Stimulated activated naive CD4-positive, alpha-beta T cell (primary cell): ENCODE data around the gene SPRR5.

ENCODE experiments used
- DNase-seq, 6 experiments: peaks; one replicate each; lab custom pipeline; 2025; lab: John Stamatoyannopoulos, UW

Gene SPRR5, protein sequence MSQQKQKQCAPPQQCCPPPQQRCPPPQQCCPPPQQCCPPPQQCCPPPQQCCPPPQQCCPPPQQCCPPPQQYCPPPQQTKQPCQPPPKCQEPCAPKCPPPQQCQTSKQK

DNA sequence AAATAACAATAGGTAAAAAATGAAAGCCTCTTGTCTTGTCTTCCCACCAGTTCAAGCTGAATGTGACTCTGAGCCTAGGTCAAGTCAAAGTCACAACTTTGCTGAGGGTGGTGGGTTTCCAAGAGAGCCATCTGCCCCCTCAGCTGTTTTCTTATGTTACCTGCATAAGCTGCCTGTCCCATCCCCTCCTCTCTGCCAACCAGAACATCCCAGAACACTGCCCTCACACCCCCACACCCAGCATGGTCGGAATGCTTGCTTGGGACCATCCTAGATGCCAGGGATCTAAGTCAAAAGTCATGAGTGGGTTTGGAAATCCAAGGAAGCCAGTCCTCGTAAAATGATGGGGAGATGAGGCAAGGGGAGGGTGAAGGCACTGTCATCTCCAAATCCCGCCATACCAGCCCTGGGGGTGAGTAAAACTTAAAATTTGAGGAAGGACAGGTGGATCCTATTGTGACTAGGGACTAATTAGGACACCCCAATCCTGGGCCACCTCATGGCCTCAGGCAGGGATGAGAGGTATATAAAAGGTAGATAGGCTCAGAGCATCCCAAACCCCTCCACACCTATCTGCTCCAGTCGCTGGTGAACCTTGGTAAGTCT lies at the start of gene SPRR5:
SPRR5 (plus strand) TSS at position 556 of the 606 bp plus-strand sequence. CDS start 1,349 bp downstream, outside the sequence.
- no peak for DNase-seq

DNA sequence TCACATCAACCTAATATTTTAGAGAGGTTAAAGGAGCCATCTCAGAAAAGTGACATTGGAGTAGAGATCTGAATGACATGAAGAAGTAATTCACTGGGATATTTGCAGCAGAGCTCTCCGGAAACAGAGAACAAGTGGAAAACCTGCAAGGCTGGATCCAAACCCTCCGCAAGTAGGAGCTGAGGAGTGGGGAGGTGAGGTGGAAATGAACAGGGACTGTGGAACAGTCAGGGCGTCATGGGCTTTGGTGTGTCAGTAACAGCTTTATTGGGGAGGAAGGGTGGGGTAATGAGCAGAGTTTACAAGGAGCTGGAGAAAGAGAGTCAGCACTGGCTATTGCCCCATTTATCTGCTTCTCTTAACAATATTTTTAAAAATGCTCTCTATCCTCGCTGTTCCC lies 48.0 kb upstream of the SPRR5 start:
- no peak for DNase-seq

DNA sequence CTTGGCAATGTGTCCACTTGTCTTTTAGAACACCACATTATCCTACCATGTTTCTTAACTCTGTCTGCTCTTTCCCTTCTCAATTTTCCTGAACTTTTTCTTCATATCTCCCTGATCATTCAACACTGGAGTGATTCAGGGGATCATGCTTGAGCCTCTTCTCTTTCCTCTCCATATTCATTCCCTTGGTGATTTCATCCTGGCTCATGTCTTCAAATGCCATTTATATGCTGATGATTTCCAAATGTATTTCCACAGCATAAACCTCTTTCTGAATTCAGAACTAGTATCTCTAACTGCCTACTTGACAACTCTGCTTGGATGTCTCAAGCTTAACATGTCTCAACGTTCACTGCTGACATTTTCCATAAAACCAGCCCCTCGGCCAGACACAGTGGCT lies 47.1 kb upstream of the SPRR5 start:
- no peak for DNase-seq

DNA sequence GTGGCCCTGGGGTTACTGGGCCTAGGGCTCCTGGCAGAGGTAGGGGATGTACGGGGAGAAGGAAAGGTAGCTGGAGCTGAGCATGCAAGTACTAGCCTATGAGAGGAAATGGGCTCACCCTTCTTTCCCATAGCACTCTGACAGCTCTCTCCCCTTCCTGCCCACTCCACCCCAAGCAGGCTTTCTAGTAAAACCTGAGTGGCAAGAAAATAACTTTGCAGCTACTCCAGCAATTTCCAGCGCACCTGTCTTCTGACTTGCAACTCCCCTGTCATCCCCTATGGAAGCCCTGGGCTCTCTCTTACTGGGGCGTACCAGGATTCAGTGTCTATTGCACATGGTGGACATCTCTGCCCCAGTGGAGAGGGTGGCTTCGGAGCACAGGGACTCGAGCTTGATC lies 45.4 kb upstream of the SPRR5 start:
- no peak for DNase-seq

DNA sequence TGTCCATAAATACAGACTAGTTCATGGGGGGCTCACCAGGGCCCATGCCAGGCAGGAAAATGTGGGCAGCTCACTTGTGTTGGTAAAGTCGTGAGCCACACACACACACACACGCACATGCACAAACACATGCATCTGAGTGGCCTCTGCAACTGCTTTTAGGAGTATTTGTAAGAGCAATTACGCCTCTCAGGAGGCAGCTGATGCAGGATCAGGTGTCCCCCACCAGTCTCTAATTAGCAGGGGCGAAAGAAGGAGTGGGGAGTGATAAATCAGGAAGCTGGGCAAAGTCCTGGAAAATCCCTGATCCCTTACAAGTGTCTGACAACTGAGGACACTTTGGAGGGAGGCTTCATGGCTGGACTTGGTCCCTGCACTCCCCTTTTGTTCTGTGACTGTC lies 44.4 kb upstream of the SPRR5 start:
- DNase-seq = no peak

DNA sequence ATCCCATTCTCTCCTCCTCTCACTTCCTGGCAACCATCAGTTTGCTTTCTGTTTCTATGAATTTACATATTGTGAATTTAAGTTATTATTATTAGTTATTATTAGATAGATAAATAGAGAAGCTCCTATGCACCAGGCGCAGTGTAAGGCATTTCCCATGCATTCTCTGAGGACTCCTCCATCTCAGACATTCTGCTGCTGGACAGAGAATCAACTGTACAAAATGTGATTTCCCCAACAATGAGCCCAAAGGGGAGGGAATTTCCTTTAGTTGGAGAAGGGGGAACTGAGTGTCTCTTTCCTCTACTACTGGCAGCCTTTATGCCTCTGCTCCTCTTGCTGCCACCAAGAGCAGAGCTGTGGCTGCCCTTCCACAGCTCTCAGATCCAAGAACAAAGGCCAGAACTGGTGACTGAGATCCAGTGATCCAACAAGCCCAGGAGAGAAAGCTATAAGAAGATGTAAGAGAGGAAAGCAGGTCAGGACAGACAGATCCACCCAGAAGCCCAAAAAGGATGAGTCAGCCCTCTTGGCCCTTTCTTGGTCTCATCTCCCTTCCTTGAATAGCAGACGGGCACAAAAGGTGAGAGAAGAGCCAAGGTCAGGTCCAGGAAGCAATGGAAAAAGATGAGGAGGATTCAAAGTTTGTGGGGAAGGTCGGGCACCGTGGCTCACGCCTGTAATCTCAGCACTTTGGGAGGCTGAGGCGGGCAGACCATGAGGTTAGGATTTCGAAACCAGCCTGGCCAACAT lies 42.1 kb upstream of the SPRR5 start:
- no peak for DNase-seq

DNA sequence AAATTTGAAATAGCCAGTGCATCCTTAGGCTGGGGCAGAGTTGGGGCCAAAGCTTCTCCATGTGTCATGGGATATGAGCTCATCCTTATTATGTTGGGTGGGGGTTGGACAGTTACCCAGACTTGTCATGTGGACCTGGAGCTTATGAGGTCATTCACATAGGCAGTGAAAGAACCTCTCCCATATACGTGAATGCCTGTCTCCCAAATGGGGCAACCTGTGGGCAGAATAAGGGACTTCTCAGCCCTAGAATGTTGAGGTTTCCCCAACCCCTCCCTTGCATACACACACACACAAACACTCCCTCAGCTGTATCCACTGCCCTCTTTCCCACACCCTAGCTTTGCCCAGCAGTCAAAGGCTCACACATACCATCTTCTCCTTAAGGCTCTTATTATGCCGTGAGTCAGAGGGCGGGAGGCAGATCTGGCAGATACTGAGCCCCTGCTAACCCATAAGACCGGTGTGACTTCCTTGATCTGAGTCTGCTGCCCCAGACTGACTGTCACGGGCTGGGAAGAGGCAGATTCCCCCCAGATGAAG lies 40.9 kb upstream of the SPRR5 start:
- DNase-seq = no peak

DNA sequence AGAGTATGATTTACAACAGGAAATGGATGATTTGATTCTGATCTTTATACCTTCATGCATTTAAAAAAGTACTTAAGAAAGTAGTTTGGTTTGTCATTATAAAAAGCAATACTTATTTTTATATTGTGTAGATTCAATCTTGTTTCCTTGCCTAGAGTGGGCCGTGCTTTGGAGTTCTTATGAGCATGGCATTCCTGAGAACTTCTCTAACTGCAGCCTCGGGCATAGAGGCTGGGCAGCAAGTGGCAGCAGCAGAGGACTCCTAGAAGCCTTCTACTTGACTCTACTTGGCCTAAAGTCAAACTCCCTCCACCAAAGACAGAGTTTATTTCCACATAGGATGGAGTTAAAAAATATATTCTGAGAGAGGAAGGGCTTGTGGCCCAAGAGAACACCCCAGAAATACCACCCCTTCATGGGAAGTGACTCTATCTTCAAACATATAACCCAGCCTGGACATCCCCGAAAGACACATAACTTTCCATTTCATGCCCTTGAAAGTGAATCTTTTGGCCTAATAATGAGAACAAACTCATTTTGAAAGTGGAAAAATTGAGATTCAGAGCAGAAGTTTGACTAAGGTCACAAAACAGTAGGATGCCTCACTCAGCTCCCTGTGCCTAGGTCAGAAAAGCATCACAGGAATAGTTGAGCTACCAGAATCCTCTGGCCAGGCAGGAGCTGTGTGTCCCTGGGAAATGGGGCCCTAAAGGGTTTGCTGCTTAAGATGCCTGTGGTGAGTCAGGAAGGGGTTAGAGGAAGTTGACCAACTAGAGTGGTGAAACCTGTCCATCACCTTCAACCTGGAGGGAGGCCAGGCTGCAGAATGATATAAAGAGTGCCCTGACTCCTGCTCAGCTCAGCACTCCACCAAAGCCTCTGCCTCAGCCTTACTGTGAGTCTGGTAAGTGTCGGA lies 39.1 kb upstream of the SPRR5 start, which contains the start of gene IVL:
IVL (plus strand) TSS at position 861 of the 916 bp plus-strand sequence. CDS start 1,252 bp downstream, outside the sequence.
- no peak for DNase-seq

DNA sequence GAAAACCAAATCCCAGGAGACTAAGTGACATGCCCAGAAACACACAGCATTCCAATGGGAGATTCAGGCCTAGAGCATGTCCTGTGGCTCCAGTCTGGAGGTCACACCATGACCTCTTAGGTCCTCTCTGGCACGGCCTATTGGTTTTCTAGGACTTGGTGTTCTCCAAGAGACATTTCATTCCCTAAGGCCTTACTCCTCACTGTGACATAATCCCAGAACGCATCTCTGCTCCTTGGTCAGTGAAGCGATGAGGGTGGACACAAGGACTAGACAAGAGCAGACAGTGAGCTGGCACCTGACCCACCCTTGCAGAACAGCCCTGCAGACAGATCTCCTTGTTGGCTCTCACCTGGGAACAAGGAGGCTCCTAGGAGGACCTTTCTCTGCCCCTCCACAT lies 37.8 kb upstream of the SPRR5 start:
- no peak for DNase-seq

DNA sequence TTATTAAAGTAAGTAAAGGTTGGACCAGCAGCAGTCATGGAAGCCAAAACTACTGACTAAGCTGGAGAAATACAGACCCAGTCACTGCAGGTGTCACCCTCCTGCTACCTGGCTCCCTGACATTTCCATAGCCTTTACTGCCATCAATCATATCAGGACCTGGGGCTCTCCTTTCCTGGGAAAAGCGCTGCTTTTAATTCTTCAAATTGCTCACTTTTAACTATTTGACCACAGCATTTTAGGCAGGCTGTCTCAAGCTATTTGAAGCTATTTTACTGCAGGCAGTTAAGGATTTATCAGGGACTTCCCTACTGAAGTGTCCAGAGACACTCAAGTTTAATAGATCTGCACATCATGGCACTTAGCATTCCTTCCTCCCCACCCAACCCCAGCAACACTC lies 34.5 kb upstream of the SPRR5 start:
- no peak for DNase-seq

DNA sequence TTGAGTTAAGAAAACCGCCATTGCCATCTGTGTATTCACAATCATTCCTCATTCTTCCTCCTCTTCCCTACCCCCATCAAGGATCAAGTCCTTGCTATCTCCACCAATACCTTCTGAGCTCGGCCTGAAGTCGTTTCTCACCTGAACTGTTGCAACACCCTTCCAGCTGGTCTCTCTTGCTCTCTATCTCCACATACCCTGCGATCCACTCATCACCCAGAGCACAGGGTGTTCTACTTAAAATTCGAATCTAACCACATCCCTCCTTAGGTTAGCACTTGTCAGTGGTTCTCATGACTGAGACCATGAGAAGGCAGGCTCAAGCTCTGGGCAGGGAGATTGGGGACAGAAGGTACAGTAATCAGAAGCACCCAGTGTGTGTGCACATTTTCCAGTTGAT lies 34.1 kb upstream of the SPRR5 start:
- DNase-seq = no peak

DNA sequence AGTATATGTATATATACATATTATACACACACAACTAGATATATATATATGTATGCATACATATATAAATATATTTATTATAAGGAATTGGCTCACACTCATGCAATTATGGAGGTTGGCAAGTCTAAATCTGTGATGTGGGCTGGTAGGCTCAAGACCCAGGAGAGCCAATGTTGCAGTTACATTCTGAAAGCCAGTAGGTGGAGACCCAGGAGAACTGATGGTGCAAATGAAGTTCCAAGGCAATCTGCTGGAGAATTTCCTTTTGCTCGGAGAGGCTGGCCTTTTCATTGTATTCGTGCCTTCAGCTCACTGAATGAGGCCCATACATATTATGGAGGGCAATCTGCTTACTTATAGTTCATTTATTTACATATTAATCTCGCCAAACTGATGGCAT lies 29.2 kb upstream of the SPRR5 start:
- DNase-seq = no peak

DNA sequence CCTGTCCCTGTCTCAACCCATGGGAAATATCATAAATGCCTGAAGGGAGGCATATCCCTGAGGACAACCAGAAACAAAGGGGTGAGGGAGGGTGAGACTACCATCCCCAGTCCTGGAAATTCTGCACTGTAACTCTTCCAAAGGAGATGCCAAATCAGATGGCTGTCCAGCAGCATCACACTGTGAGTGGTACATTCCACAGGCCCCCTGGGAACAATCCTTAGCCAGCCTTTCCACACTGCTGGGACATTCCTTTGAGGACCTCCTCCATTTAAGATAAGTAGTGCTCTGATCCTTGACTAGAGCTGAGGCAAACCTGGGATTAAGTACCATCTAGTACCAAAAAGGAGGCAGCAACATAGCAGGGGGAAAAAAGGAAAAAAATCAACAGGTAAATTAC lies 27.9 kb upstream of the SPRR5 start:
- DNase-seq = no peak

DNA sequence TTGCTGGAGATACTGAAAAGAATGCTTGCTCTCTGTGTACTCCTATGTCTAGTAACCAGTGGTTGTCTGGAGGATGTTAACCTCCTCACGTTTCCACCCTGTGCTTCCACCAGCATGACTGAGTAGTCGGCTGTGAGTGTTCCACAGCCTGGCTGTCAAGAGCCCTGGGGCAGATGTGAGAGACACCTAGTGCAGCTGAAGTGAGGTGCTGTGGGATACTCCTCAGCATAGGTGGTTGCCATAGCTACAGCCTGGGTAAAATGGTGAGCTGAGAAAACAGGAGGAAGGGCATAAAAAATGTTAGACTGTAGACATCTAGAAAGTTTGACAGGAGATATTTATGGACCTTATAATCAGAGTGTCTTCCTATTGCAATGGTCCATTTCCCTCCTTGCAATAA lies 22.8 kb upstream of the SPRR5 start:
- DNase-seq = no peak

DNA sequence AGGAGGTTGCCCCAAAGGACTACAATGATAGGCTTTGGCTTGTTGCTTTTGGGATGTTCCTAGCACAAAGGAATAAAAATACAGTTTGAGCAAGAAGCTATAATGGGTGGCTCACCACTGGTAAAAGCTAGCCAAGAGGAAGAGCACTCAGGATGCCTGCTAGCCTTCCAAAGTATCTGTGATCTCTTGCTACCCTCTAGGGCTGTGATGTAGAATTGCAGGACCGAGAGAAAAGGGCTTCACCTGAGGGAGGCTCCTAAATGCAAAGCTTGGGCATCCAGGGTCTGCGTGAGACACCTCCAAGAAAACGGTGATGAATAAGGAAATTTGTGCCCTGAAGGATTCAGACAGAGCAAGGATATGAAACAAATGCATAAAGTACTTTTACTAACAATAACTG lies 20.9 kb upstream of the SPRR5 start:
- DNase-seq = no peak

DNA sequence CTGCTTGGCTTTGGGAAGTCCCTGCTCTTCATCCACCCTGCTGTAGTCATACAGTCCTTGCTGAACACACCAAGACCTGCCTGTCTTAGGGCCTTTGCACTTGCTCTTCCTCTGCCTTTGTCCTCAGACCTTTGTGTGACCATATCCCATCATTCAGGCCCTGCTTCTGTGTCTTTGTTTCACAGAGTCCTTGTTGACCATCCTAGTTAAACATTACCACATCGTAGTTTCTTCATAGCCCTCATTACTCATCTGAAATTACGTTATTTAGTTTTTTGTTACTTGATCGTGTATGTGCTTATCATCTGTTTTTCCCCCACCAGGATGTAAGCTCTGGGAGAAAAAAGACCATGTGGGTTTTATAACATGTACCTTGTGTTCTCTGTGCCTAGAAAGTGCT lies 18.3 kb upstream of the SPRR5 start:
- DNase-seq = no peak

DNA sequence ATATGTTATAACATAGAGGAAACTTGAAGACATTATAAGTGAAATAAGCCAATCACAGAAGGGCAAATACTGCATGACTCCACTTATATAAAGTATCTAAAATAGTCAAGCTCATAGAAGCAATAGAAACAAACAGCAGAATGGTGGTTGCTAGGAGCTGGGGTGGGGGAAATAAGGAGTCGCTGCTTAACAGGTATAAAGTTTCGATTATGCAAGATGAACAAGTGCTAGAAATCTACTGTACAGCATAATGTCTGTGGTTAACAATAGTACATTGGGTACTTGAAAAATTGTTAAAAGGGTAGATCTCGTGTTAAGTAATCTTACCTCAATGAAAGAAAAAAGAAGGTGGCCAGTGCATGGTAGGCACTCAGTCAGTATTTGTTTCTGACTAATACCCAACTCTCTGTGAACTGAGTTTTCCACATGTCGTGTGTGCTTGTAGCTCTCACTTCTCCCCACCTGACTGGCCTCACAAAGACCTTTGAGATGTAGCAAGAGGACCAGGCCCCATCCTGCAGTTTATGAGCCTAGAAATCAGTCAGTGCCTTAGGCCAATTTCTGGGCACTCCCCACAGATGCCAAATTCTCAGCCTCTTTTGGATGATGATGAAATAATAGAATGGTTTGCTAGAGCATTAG lies 14.7 kb upstream of the SPRR5 start:
- no peak for DNase-seq

DNA sequence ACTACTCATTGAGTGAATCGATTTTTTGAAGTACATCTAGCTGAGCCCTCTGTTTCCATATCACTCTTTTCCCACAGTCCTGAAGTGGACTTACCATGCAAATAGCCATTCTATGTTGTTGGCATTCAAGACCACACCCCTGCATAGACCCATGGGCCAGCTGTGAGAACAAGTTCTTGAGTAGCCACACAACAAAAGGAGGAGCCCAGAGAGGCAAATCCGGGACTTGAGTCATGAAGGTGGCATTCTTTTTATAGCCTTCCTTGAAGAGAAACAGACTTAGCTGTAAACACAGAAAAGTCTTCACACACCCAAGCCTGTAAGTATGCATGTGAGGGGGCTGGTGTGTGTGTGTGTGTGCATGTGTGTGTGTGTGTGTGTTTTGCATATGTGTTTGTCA lies 13.8 kb upstream of the SPRR5 start:
- DNase-seq = no peak

DNA sequence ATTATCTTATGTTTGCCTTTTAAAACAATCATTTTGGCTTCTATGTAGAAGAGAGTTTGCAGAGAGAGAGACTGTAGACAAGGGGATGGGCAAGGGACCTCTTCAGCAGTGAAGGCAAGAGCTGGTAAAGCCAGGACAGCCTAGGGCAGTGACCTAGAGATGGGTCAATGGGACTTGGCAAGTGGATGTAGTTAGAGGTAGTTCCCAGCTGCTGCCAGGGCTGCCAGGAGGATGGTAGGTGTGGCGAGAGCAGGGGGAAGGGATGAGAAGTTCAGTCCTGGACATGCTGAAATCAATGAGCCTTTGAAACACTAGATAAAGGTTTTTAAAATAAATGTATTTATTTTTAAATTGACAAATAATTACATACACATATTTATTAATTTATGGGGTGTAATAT lies 6.4 kb upstream of the SPRR5 start:
- no peak for DNase-seq

DNA sequence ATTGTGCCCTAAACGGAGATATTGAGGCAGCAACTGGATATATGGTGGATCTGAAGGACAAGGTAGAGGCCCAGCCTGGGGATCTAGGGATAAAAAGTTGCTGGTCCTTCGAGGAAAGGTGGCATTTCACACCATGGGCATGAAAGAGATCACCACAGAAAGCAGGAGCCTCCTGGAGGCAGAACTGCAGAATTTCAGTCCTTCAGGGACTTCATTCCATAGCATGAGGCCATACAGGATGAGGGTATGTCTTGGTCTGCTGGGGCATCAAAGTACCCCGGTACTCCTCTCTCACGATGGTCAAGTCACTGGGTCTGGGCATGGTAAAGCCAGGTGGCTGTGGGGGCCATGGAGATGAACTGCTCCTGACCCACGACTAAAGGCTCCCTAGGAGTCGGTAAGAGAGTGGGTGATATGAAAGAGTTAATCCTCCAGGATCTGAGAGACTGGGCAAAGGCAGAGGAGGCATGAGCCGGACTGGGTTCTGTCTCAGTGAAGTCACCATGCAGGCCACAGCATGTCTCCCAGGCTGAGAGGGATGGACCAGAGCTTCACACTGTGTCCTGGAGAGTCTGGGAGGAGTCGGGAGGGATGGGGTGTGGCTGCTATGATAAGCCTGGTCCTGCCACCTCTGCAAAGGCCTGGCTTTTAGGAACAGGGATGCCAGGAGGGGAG lies 5.8 kb upstream of the SPRR5 start:
- no peak for DNase-seq

DNA sequence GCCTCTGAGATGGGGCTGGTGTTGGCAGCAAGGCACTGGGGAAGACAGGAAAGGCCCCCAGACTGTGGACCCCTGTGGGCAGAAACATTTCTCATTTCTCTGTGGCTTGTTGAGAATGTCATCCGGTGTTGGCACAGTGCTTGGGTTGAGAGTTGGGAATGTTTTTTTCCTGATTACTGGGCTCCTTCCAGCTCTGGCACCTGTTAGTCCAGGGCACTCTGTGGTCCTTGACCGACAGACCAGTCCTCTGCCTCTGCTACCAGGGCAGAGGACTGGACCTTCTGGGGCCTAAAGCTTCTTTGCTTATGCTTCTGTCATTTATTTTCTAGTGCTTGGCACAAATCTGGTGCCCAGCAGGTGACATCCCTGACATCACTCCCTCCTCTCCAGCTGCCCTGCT lies 4.8 kb upstream of the SPRR5 start:
- no peak for DNase-seq
